H1 (cell line): ENCODE measurements around the gene HTR5A. TPM values are rescaled to one million over a fixed set of nuclear protein-coding genes. Genes with fewer than 3 reads are reported as not detected.
A peak's percentile ranks its signal among the peaks of the same experiment; 100 is the strongest.

Source experiments
- ATF2 ChIP-seq: IDR thresholded peaks from 2 replicates; pipeline ENCODE4 v1.6.1; 2012; ENCODE audit warnings: low read length, inconsistent platforms
- EGR1 ChIP-seq: IDR thresholded peaks from 2 replicates; pipeline ENCODE4 v1.6.1; 2011; ENCODE audit warnings: low read depth, low read length, borderline replicate concordance
- HDAC2 ChIP-seq, 2 experiments: fragments of 300-600 bp in 1 of 2; sonication (generic) in 1 of 2; IDR thresholded peaks; 2 replicates each; pipeline ENCODE4 v1.6.1; 2011 to 2012; ENCODE audit warnings: low read depth in 2 of 2, low read length in 2 of 2, mild to moderate bottlenecking in 2 of 2, moderate library complexity in 2 of 2, borderline replicate concordance in 1 of 2, inconsistent platforms in 1 of 2
- RXRA ChIP-seq: IDR thresholded peaks from 2 replicates; pipeline ENCODE4 v1.6.1; 2011; ENCODE audit warnings: low read depth, mild to moderate bottlenecking, low read length, moderate library complexity; ENCODE audit not compliant: insufficient read depth
- polyA plus RNA-seq, 7 experiments: library from polyadenylated mRNA; depleted of rRNA in 3 of 7; stranded (reverse) in 5 of 7; unstranded in 2 of 7; fragments of >200 nt in 5 of 7; fragments of 200-250 nt in 2 of 7; gene quantifications; 1 replicate in 5 of 7; 2 replicates in 1 of 7; 4 replicates in 1 of 7; pipeline versions ENCODE4 v1.2.1 to v1.2.3, GENCODE V29; 2011 to 2013; ENCODE audit warnings: missing spikeins in 2 of 7, mixed read lengths in 2 of 7
- total RNA-seq: library from RNA; stranded (reverse); fragmentation: NEBNext Ultra II Directional; extraction: Animal tissue kit (Norgen Biotek cat#: 25700); gene quantifications from 2 replicates; pipeline ENCODE4 v1.2.1, GENCODE V29; 2021

HTR5A gene
- total and polyA plus RNA-seq, 2 of the 8 experiments (the other 6 are each of a cell fraction or from before 2014, with no cell fraction given) = 0.02 TPM; not detected in 1

- peak; percentile 99 to 100 for TF ChIP-seq HDAC2 (IDR thresholded peaks at IDR 0.05; ENCODE audit: borderline replicate concordance in 1 of 2, low read depth in 2 of 2, low read length in 2 of 2)
- TF ChIP-seq EGR1 = peak; percentile 45; the same call in 1 of the 2 replicates
- peak; percentile 67; the same call in 1 of the 2 replicates for TF ChIP-seq ATF2
- TF ChIP-seq RXRA = no peak
- TF ChIP-seq, all 59 proteins: peak for 27
Observed at GRCh38 chr7:155069992-155070751, at the start of gene HTR5A (continued).
